OCI-LY1 (cell line): ENCODE results near the gene TINAGL1.

Experiments used
- CTCF ChIP-seq: fragments of 200-600 bp; sonication (generic), shearing (Covaris generic); IDR thresholded peaks from 2 replicates; pipeline ENCODE4 v1.5.1; 2017; ENCODE audit warnings: mild to moderate bottlenecking, antibody characterized with exemption, low read length, moderate library complexity, mixed read lengths
- EZH2 ChIP-seq: fragments of 200-600 bp; sonication (generic), shearing (Covaris generic); IDR thresholded peaks from 2 replicates; pipeline ENCODE4 v1.8.0; 2017; ENCODE audit warnings: borderline replicate concordance, mixed run types, mild to moderate bottlenecking, antibody characterized with exemption, low read length, moderate library complexity, mixed read lengths

DNA sequence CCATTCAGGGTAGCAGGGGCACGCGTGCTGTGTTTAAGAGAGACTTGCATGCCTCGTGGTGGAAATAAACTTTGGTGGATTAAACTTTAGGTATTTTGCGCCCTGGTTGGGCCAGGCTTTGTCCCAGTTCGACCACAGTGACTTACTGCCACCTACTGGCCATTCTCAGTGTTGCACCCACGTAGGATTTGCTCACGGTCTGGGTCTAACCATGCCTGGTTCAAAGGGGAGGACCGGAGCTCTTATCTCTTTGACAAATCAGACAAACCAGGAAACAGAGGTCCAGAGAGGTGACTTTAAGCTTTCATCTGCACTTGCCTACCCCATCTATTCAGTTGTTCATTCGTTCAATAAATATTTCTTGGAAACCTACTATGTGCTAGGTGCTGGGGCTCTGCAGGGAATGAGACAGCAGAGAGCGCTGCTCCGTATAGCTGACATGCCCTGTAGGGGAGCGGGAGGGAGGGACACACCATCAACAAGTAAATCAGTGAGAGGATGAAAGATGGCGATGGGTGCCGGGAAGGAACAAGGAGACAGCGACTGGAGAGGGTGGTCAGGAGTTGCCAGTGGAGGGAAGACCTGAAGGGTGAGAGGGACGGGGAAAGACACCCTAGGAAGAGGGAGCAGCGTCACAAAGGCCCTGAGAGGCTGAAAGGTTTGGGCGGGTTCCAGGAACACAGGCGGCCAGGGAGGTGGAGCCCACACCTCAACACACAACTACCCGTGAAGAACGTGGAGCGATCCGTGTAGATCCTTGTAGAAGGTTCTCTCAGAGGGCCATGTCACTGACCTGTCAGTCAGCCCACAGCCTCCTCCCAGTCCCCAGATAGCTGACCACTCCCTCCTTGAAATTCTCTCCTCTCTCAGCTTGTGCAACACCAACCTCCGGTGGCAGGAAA lies 27.2 kb upstream of the TINAGL1 start:
- no peak for TF ChIP-seq EZH2
- peak; percentile 97 for TF ChIP-seq CTCF
